H1 (cell line): Measurements from ENCODE around the gene SHH.

Experiments
- CTCF ChIP-seq, 3 experiments: IDR thresholded peaks; 1 replicate in 2 of 3; 2 replicates in 1 of 3; pipeline versions ENCODE4 v1.5.1 to v1.6.1; 2011; ENCODE audit warnings: low read length in 3 of 3, mild to moderate bottlenecking in 3 of 3, inconsistent platforms in 2 of 3, low read depth in 1 of 3, moderate library complexity in 1 of 3; ENCODE audit not compliant: insufficient read depth in 1 of 3; ENCODE audit errors: control extremely low read depth in 1 of 3
- JUND ChIP-seq: IDR thresholded peaks from 2 replicates; pipeline ENCODE4 v1.6.1; 2011; ENCODE audit warnings: mild to moderate bottlenecking, improper control_type of control experiment, low read length

GRCh38 chr7:155848691-155849669 lies 36.7 kb upstream of the SHH start:
- TF ChIP-seq CTCF (IDR thresholded peaks at IDR 0.05; ENCODE audit: control extremely low read depth in 1 of 3, insufficient read depth in 1 of 3, low read depth in 1 of 3, low read length in 3 of 3) (no peak), JUND (no peak)
